OCI-LY7 (cell line): ENCODE measurements around the gene NBEA. TPM values are rescaled to one million over a fixed set of nuclear protein-coding genes. Genes with fewer than 3 reads are reported as not detected.

ENCODE experiments used
- BruUV-seq: library from RNA; stranded (reverse); fragments of 400-500 nt; replicated peaks from 2 replicates; lab custom pipeline; 2021; lab: Mats Ljungman, UMichigan
- CTCF ChIA-PET: fragments of 300-600 bp; sonication (Branson Sonifier 250); formaldehyde crosslinking; loops from one replicate; lab custom pipeline; 2022; ENCODE audit warnings: antibody characterized with exemption; ENCODE audit not compliant: unreplicated experiment; lab: Charles Lee
- POLR2A ChIA-PET: fragments of 300-600 bp; sonication (Branson Sonifier 250); formaldehyde crosslinking; loops from one replicate; lab custom pipeline; 2022; ENCODE audit warnings: antibody characterized with exemption; lab: Charles Lee
- DNase-seq: peaks from one replicate; pipeline ENCODE4 v3.0.0-alpha.2; 2015; ENCODE audit warnings: low spot score
- H2AFZ ChIP-seq: fragments of 200-600 bp; sonication (generic), shearing (Covaris generic); 2 replicates; pipeline ENCODE4 v1.6.1; 2014; ENCODE audit warnings: mild to moderate bottlenecking, antibody characterized with exemption, low read length, moderate library complexity
- H3K27ac ChIP-seq: fragments of 200-600 bp; sonication (generic); 2 replicates; pipeline ENCODE4 v1.5.1; 2014; ENCODE audit warnings: mixed run types, low read depth, mild to moderate bottlenecking, moderate library complexity, low read length, inconsistent platforms; ENCODE audit not compliant: poor library complexity, severe bottlenecking
- H3K36me3 ChIP-seq: fragments of 200-600 bp; sonication (generic); 2 replicates; pipeline ENCODE4 v1.6.1; 2014; ENCODE audit warnings: mild to moderate bottlenecking, antibody characterized with exemption, low read length, moderate library complexity, mixed read lengths; ENCODE audit not compliant: insufficient read depth
- H3K4me1 ChIP-seq: fragments of 200-600 bp; sonication (generic); 2 replicates; pipeline ENCODE4 v1.5.1; 2014; ENCODE audit warnings: mild to moderate bottlenecking, low read length; ENCODE audit not compliant: insufficient read depth, poor library complexity, severe bottlenecking
- H3K4me2 ChIP-seq: fragments of 200-600 bp; sonication (generic); 2 replicates; pipeline ENCODE4 v1.6.1; 2014; ENCODE audit warnings: mild to moderate bottlenecking, low read length
- H3K4me3 ChIP-seq: fragments of 200-600 bp; sonication (generic); 2 replicates; pipeline ENCODE4 v1.5.1; 2014; ENCODE audit warnings: mild to moderate bottlenecking, low read depth, low read length; ENCODE audit not compliant: poor library complexity, severe bottlenecking
- H3K79me2 ChIP-seq: fragments of 200-600 bp; sonication (generic); 2 replicates; pipeline ENCODE4 v1.6.1; 2016; ENCODE audit warnings: low read depth, mild to moderate bottlenecking, low read length, moderate library complexity, mixed read lengths; ENCODE audit not compliant: insufficient read depth
- H3K9me2 ChIP-seq: fragments of 200-600 bp; sonication (generic); 2 replicates; pipeline ENCODE4 v1.6.1; 2016; ENCODE audit warnings: mild to moderate bottlenecking, low read length, mixed read lengths; ENCODE audit not compliant: insufficient read depth
- H3K9me3 ChIP-seq: fragments of 200-600 bp; sonication (generic); 2 replicates; pipeline ENCODE4 v1.6.1; 2014; ENCODE audit warnings: mild to moderate bottlenecking, mixed run types, low read length, mixed read lengths
- H4K20me1 ChIP-seq: fragments of 200-600 bp; sonication (generic); 2 replicates; pipeline ENCODE4 v1.6.1; 2014; ENCODE audit warnings: mild to moderate bottlenecking, antibody characterized with exemption, low read length, moderate library complexity, mixed read lengths; ENCODE audit not compliant: insufficient read depth
- EZH2phosphoT487 ChIP-seq: fragments of 200-600 bp; sonication (generic); IDR thresholded peaks from 2 replicates; pipeline ENCODE4 v1.6.1; 2018; ENCODE audit warnings: low read depth, borderline replicate concordance, mild to moderate bottlenecking, mixed run types, antibody characterized with exemption, low read length, moderate library complexity, mixed read lengths
- intact Hi-C: fragments of 100-400 bp; cut with micrococcal nuclease; formaldehyde crosslinking; loops from one replicate; pipeline ENCODE4 v1.10.0; 2022; ENCODE audit not compliant: unreplicated experiment
- total RNA-seq, 2 experiments: library from RNA; depleted of rRNA in 1 of 2; stranded (reverse); fragments of >200 nt in 1 of 2; shearing (Covaris generic) in 1 of 2; gene quantifications; 2 replicates each; pipeline ENCODE4 v1.2.3, GENCODE V29; 2014 to 2022
- TF ChIP-seq, protein P1 (sequence below): fragments of 200-600 bp; sonication (generic); conservative IDR thresholded peaks from 2 replicates; pipeline ENCODE4 v1.5.1; 2014; ENCODE audit warnings: mild to moderate bottlenecking, antibody characterized with exemption, low read length, moderate library complexity, mixed read lengths

The NBEA gene
- total RNA-seq, 2 experiments from 2014 or later, result 3.6 to 11.0 TPM

DNA sequence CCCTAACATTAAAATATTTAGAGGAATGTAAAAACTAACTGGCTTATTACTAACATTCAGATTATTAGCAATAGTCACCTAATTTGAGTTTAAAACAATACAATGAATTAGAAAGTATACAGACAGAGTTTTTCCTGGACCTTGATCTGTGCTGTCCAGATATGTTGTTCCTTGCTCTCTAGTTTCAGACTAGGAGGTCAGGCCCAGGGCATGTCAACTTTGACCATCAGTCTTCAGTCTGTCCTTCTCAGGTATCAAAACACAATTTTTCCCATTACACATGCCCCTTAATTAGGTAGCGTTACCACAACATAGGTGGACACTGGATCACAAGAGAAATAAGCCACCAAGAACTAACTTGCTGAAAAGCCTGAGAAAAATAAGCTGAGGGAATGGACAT is 337.4 kb downstream of the NBEA start:
- no peak overlapping the region for H3K27ac ChIP-seq
- TF ChIP-seq, protein P1, sequence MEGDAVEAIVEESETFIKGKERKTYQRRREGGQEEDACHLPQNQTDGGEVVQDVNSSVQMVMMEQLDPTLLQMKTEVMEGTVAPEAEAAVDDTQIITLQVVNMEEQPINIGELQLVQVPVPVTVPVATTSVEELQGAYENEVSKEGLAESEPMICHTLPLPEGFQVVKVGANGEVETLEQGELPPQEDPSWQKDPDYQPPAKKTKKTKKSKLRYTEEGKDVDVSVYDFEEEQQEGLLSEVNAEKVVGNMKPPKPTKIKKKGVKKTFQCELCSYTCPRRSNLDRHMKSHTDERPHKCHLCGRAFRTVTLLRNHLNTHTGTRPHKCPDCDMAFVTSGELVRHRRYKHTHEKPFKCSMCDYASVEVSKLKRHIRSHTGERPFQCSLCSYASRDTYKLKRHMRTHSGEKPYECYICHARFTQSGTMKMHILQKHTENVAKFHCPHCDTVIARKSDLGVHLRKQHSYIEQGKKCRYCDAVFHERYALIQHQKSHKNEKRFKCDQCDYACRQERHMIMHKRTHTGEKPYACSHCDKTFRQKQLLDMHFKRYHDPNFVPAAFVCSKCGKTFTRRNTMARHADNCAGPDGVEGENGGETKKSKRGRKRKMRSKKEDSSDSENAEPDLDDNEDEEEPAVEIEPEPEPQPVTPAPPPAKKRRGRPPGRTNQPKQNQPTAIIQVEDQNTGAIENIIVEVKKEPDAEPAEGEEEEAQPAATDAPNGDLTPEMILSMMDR, result no peak
- no peak for TF ChIP-seq EZH2phosphoT487
- H2AFZ ChIP-seq, result no peak overlapping the region
- no peaks in the 10 kb centered on the region for H3K36me3 ChIP-seq
- no peak overlapping the region for H3K4me3 ChIP-seq
- H3K4me2 ChIP-seq, result no peak overlapping the region
- DNase-seq, result no peak
- intact Hi-C loops, result no loop called here
- ChIA-PET POLR2A (interaction anchor here (0.9 kb wide), 1 partner anchor 32 kb away, joined by 3 read pairs; no protein-coding TSS in a partner anchor), CTCF (no interaction called here)
- H4K20me1 ChIP-seq, result no peaks in the 10 kb centered on the region
- no peaks in the 10 kb centered on the region for H3K9me3 ChIP-seq
- BruUV-seq, result no TSS peak
- H3K79me2 ChIP-seq, result no peaks in the 10 kb centered on the region
- H3K9me2 ChIP-seq, result no peaks in the 10 kb centered on the region
- H3K4me1 ChIP-seq, result no peaks in the 10 kb centered on the region

DNA sequence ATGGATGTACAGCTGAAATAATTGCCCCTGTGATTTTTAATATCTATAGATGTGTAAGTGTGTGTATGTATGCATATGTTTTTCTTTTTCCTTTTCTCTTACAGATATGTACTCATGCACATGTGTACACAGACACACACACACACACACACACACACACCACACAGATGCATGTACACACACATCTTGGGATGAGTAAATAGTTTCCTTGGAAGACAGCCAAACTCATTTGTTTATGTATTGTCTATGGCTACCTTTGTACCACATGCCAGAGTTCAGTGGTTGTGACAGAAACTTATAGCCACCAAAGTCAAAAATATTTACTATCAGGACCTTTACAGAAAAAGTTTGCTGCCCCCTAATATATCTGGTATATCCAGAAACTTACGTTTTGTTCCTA is 341.8 kb downstream of the NBEA start:
- no peaks in the 10 kb centered on the region for H3K9me3 ChIP-seq
- no peak for DNase-seq
- H2AFZ ChIP-seq, result no peak overlapping the region
- intact Hi-C loops, result no loop called here
- H3K27ac ChIP-seq, result no peak overlapping the region
- no peaks in the 10 kb centered on the region for H4K20me1 ChIP-seq
- no peaks in the 10 kb centered on the region for H3K4me1 ChIP-seq
- H3K9me2 ChIP-seq, result no peaks in the 10 kb centered on the region
- TF ChIP-seq, protein P1, result no peak
- no peak for TF ChIP-seq EZH2phosphoT487
- no peak overlapping the region for H3K4me3 ChIP-seq
- POLR2A ChIA-PET, result no interaction called here
- no TSS peak for BruUV-seq
- no peaks in the 10 kb centered on the region for H3K36me3 ChIP-seq
- no peaks in the 10 kb centered on the region for H3K79me2 ChIP-seq
- H3K4me2 ChIP-seq, result no peak overlapping the region
- CTCF ChIA-PET, result no interaction called here

DNA sequence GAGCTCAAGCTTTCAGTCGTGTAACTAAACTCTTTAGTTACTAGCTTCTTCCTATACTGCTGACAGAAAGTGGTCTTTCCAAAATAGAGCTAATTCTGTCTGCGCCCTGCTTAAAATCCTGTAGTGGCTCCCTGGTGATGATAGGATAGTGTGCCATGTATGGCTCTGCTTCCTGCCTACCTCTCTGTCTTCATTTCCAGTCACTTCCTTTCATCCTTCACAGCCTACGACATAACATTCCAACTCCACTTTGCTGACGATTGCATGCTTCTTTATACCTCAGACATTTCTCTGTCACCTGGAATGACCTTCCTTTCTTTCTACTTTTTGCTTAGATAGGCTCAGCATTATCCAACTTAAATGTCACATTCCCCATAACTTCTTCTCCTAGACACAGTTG is 343.6 kb downstream of the NBEA start:
- ChIA-PET CTCF (no interaction called here), POLR2A (no interaction called here)
- TF ChIP-seq, protein P1, result no peak
- TF ChIP-seq EZH2phosphoT487, result no peak
- H3K4me1 ChIP-seq, result no peaks in the 10 kb centered on the region
- H3K79me2 ChIP-seq, result no peaks in the 10 kb centered on the region
- no peak for DNase-seq
- BruUV-seq, result no TSS peak
- H3K36me3 ChIP-seq, result no peaks in the 10 kb centered on the region
- intact Hi-C loops, result no loop called here
- H3K9me2 ChIP-seq, result no peaks in the 10 kb centered on the region
- H3K9me3 ChIP-seq, result no peaks in the 10 kb centered on the region
- H3K4me3 ChIP-seq, result no peak overlapping the region
- H4K20me1 ChIP-seq, result no peaks in the 10 kb centered on the region
- H2AFZ ChIP-seq, result no peak overlapping the region
- no peak overlapping the region for H3K4me2 ChIP-seq
- H3K27ac ChIP-seq, result no peak overlapping the region
